GM19099 (cell line): ENCODE measurements around the gene RAB41.

Source experiments
- POLR2A ChIP-seq: IDR thresholded peaks from 3 replicates; pipeline ENCODE4 v1.6.1; 2011; ENCODE audit warnings: low read depth; ENCODE audit not compliant: insufficient read length; ENCODE audit errors: extremely low read depth

The RAB41 gene

GRCh38 chrX:70268034-70268433 is 13.9 kb upstream of the RAB41 start, which contains the start of gene ARR3:
ARR3 (plus strand) TSS chrX:70268334; CDS start chrX:70269386, 1,052 bp downstream.
- no peak for TF ChIP-seq POLR2A

- TF ChIP-seq POLR2A: no peak
Measured at GRCh38 chrX:70279081-70279480, 2.9 kb upstream of the RAB41 start.

GRCh38 chrX:70280573-70280972 is 1.4 kb upstream of the RAB41 start:
- TF ChIP-seq POLR2A: no peak

- no peak for TF ChIP-seq POLR2A
Measured at GRCh38 chrX:70289168-70289792, 7.3 kb downstream of the RAB41 start.

- TF ChIP-seq POLR2A: peak; percentile 86
Measured at GRCh38 chrX:70289793-70290770, 8.1 kb downstream of the RAB41 start, which contains the start of the genes KIF4A and PDZD11. KIF4A (plus strand) TSS chrX:70290104; CDS start chrX:70290459, 355 bp downstream. PDZD11 (minus strand) TSS chrX:70289927; CDS start chrX:70289341, 586 bp downstream.

GRCh38 chrX:70292788-70293187 is 10.8 kb downstream of the RAB41 start:
- TF ChIP-seq POLR2A: no peak

GRCh38 chrX:70293621-70294020 is 11.6 kb downstream of the RAB41 start:
- TF ChIP-seq POLR2A: no peak

GRCh38 chrX:70301716-70302115 is 19.7 kb downstream of the RAB41 start:
- TF ChIP-seq POLR2A: no peak

GRCh38 chrX:70313503-70313902 is 31.5 kb downstream of the RAB41 start:
- TF ChIP-seq POLR2A: no peak

GRCh38 chrX:70322784-70323183 is 40.8 kb downstream of the RAB41 start:
- no peak for TF ChIP-seq POLR2A

- no peak for TF ChIP-seq POLR2A
Measured at GRCh38 chrX:70324326-70324725, 42.4 kb downstream of the RAB41 start.

- no peak for TF ChIP-seq POLR2A
Measured at GRCh38 chrX:70331161-70331560, 49.2 kb downstream of the RAB41 start.

- no peak for TF ChIP-seq POLR2A
Measured at GRCh38 chrX:70332600-70332999, 50.6 kb downstream of the RAB41 start.
